HG02884 (cell line): ENCODE results near the gene IGF2R.

Experiments used
- ATAC-seq: cut with Tn5 transposase; IDR thresholded peaks from one replicate; pipeline ENCODE4 v1.9.1; 2021; ENCODE audit warnings: mild to moderate bottlenecking, moderate library complexity; ENCODE audit not compliant: unreplicated experiment

The IGF2R gene

GRCh38 chr6:160022793-160023192, 53.9 kb downstream of the IGF2R start:
- ATAC-seq: no peak

DNA sequence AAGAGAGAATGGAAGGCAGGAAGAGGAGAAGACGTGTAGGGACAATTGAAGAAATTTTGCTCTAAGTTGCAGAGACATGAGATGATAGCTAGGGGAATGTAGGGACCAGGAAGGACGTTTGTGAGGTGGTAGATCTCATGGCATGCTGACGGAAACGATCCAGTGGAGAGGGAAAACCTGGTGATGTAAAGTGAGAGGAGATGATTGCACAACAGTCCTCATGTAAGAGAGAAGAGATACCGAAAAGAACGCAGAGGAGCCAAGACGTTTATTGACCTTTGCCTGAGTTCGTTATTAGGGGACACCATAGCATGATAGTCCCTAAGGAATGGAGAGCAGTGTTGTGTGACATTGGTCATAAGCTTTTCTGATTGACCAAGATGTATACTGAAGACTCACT, 55.3 kb downstream of the IGF2R start:
- no peak for ATAC-seq

- no peak for ATAC-seq
Observed at GRCh38 chr6:160027076-160027475, 58.2 kb downstream of the IGF2R start.

DNA sequence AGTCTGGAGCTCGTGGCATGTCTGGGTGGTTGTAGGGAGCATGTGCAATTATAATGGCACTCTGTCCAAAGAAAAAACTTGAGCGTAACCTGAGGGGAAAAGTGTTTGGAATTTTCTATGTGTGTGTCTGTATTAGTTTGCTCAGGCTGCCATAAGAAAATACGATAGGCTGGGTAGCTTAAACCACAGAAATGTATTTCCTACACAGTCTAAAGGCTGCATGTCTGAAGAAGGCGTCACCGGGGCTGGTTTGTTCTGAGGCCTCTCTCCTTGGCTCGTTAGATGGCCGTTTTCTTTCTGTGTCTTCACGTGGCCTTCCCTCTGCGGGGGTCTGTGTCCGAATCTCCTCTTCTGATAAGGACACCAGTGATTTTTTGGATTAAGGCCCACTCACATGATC, 59.0 kb downstream of the IGF2R start:
- ATAC-seq: no peak

DNA sequence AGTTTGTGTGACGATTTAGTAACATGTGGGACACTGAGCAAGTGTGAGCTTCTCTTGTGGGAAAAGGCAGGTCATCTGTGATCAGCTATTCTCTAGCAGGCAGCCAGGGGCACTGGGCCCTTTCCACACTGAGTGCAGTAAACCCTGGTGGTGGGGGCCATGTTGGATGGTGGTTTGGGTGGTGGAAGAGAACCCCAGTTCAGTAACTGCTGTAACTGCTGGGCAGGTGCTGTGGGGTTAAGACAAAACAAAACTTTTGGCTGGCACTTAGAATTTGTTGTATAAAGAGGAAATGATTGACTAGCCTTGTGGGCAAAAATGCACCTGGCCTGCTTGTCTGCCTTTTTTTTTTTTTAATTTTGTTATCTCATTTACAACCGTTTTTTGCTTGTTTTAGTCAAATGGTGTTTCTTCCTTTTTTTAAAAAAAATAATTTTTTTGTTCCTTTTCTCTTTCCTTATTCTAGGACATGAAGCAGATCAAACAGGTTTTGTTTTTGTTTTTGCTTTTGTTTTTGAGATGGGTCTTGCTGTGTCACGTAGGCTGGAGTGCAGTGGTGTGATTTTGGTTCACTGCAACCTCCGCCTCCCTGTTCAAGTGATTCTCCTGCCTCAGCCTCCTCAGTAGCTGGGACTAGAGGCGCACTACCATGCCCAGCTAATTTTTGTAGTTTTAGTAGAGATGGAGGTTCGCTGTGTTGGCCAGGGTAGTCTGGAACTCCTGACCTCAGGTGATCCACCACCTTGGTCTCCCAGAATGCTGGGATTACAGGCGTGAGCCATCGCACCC, 59.8 kb downstream of the IGF2R start:
- ATAC-seq: no peak

DNA sequence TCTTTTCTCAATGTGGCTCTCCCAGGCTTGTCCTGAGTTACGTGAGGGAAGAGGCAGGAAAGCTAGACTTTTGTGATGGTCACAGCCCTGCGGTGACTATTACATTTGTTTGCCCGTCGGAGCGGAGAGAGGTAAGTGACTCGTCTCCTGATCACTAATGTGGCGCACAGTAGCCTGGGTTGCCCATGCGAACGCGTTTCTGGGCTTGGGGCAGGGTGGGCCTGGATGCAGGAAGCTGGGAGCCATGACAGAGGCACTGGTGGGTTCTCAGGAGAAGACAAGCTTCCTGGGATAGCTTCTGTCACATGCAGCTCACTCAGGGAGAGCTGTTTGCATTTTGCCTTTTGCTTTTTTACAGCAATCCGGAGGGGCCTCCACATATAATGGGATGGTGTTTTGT, 60.6 kb downstream of the IGF2R start:
- ATAC-seq: no peak

GRCh38 chr6:160030103-160030502, 61.2 kb downstream of the IGF2R start:
- no peak for ATAC-seq

DNA sequence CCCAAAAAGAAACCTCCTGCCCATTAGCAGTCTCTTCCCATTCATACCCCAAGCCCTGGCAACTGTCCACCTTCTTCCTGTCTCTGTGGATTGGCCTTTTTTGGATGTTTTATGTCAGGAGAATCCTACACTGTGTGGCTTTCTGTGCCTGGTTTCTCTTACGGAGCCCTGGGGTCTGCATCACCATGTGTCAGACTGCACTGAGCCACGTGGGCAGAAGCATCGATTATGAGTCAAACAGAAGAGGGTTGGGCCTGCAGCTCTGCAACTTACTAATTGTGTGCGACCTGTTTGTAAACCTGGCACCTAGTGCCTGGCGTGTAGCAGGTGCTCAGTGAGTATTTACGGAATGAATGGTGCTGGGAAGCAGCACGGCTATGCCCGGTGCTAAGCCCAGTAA, 62.6 kb downstream of the IGF2R start:
- ATAC-seq: no peak

DNA sequence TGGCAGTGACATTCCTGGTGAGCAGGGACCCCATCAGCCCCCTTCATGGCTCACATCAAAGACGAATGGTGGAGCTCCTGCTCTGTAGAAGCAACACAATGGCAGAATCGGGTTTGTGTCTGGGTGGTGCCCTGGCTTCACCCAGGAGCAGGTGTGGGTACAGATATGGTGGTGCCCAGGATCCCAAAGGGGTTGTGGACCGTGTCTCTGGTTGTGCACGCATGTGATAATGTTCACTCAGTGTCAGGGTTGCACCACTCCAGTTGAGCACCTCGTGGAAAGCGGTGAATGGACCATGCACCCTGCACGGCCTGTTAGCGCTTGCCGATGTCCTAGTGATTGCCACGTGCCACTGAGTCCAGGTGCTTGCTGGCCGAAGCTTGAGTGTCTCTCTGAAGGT, 63.0 kb downstream of the IGF2R start:
- no peak for ATAC-seq

- no peak for ATAC-seq
Observed at GRCh38 chr6:160032538-160032937, 63.7 kb downstream of the IGF2R start.

- ATAC-seq: no peak
Observed at GRCh38 chr6:160034036-160034930, 65.4 kb downstream of the IGF2R start.

DNA sequence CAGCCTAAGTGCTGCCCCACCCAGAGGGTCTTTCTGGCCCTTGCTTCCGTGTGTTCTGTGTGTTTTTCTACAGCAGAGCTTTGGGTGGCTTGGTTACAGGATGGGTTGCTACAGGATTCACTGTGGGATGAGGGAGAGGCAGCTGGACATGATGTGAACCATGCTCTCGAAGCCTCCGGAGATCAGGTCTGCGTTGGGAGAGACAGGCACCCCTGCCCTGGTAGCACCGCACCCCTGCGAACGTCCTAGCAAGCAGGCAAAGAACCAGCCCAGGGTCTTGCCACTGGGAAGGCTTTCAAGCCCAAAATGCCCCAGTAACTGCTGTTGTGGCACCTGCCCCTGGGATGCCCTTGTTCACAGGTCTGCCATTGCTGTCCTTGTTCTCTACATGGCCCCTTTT, 66.4 kb downstream of the IGF2R start:
- ATAC-seq: no peak

DNA sequence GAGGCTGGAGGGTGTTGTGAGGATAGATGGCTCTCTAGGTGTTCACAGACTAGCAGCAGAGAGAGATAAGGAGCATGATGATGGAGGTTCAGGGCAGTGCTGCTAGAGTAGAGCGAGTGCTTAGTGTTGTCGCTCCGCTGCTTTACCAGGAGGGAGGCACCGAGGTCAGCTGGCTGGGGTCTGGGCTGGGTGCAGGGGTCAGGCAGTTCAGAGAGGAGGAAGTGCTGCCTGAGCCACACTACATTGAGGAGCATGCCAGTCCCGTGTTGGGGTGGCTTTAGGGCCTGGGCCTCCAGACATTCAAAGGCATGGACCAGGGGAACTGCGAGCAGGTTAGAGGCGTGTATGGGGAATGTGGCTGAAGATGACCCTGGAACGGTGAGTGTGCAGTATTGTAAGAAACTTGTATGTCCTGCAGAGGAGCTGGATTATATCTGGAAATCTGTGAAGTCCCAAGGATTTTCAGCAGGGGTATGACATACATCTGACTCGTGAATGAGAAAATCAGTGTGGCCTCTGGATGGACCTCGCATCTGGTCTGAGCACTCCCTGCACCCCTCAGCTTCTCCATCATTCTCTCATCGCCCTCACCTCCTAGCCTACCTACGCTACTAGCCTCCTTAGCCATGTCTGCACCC, 66.9 kb downstream of the IGF2R start:
- no peak for ATAC-seq

GRCh38 chr6:160036331-160036695, 67.4 kb downstream of the IGF2R start:
- ATAC-seq: no peak

DNA sequence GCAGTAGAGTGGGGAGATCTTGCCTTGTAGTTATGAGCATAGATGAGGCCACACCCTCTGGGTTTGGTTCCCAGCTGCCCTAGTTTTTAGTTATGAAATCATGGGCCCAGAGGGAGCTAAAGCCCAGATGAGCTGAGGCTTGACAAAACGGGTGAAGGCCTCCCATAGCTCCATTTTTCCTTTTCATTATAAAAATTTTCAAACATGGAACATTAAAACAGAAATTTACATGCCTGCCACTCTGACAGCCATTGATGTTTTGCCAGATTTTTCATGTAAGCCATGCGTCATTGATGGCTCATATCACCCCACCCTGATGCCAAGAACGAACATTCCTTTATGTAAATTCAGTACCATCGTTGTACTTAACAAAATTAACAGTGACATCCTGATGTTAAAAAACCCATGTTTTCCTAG, 67.9 kb downstream of the IGF2R start:
- no peak for ATAC-seq

DNA sequence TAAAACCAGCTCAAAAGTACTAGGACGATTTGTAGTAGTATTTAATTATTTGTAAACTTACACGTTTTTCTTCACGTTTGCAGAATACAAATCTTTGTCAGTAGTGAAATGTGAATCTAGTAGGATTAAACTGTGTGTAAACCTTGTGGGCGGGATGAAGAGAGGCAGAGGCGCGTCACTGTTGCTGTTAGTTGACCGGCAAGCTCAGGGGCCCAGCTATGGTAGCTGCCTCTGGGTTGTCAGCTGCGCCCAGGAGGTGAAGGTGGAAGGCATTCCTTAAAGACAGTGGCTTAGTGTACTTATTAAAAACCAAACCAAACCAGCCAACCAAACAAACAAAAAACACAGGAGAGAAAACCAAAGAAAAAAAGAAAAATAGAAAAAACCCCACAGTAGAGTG, 69.6 kb downstream of the IGF2R start:
- no peak for ATAC-seq

- no peak for ATAC-seq
Observed at GRCh38 chr6:160039441-160039840, 70.6 kb downstream of the IGF2R start.

DNA sequence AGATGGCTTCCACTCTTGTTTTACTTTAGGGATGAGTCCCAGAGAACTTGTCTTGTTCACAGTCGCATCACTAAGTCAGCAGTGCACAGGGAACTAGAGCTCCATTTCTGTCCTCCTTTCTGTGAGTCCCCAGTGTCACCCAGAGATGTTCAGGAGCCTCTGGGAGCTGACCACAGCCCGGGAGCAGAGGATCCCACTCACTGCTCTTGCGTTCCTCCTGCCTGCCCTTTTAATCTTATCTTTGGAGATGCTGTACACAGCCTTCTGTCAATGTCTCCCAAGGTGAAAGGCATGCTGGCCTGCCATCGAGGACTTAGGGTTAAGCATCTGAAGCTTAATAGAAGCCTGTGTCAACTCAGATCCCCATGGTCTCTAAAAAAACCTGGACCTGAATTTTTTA, 71.2 kb downstream of the IGF2R start:
- ATAC-seq: no peak

- no peak for ATAC-seq
Observed at GRCh38 chr6:160040527-160041264, 71.8 kb downstream of the IGF2R start.

- no peak for ATAC-seq
Observed at GRCh38 chr6:160041608-160042007, 72.7 kb downstream of the IGF2R start.
